ENCODE results near the gene RGS11. TPM values are rescaled to one million over a fixed set of nuclear protein-coding genes. Genes with fewer than 3 reads are reported as not detected.
A peak's percentile ranks its signal among the peaks of the same experiment; 100 is the strongest.

The RGS11 gene
- total RNA-seq, 3 donors from 2014 or later: 3.1 to 7.5 (median 5.9) TPM

- H3K4me3 ChIP-seq: no peak overlapping the region
- no peaks in the 10 kb centered on the region for H3K36me3 ChIP-seq
- no peaks in the 10 kb centered on the region for H3K9me3 ChIP-seq
- no peak overlapping the region for H3K27ac ChIP-seq
- DNase-seq (ENCODE audit: low spot score in 2 of 2): no peak
- no peaks in the 10 kb centered on the region for H3K27me3 ChIP-seq
- intact Hi-C loops (cut with DNase I; ENCODE audit: low total_unique reads): no loop called here
- H3K4me1 ChIP-seq: no peaks in the 10 kb centered on the region
- TF ChIP-seq POLR2AphosphoS5 (IDR thresholded peaks at IDR 0.05) (no peak), CTCF (IDR thresholded peaks at IDR 0.05) (no peak), POLR2A (IDR thresholded peaks at IDR 0.05) (no peak)
These were observed 21.3 kb downstream of the RGS11 start for GRCh38 chr16:254461-254860.

GRCh38 chr16:253833-254232 lies 21.9 kb downstream of the RGS11 start:
- intact Hi-C loops (cut with DNase I; ENCODE audit: low total_unique reads): no loop called here
- no peaks in the 10 kb centered on the region for H3K4me1 ChIP-seq
- H3K27ac ChIP-seq: no peak overlapping the region
- no peaks in the 10 kb centered on the region for H3K36me3 ChIP-seq
- no peak overlapping the region for H3K4me3 ChIP-seq
- TF ChIP-seq POLR2A (IDR thresholded peaks at IDR 0.05) (no peak), CTCF (IDR thresholded peaks at IDR 0.05) (no peak), POLR2AphosphoS5 (IDR thresholded peaks at IDR 0.05) (no peak)
- H3K27me3 ChIP-seq: no peaks in the 10 kb centered on the region
- no peaks in the 10 kb centered on the region for H3K9me3 ChIP-seq
- no peak for DNase-seq (ENCODE audit: low spot score in 2 of 2)

- DNase-seq (ENCODE audit: low spot score in 2 of 2): no peak
- no peaks in the 10 kb centered on the region for H3K27me3 ChIP-seq
- H3K27ac ChIP-seq: no peak overlapping the region
- H3K9me3 ChIP-seq: no peaks in the 10 kb centered on the region
- no peaks in the 10 kb centered on the region for H3K36me3 ChIP-seq
- intact Hi-C loops (cut with DNase I; ENCODE audit: low total_unique reads): no loop called here
- H3K4me3 ChIP-seq: peak overlapping the region in 1 of 3 donors; percentile 3
- no peaks in the 10 kb centered on the region for H3K4me1 ChIP-seq
- TF ChIP-seq CTCF (IDR thresholded peaks at IDR 0.05): no peak
- no peak for TF ChIP-seq POLR2A (IDR thresholded peaks at IDR 0.05)
- no peak for TF ChIP-seq POLR2AphosphoS5 (IDR thresholded peaks at IDR 0.05)
These were observed 23.1 kb downstream of the RGS11 start for GRCh38 chr16:252366-253337.

GRCh38 chr16:249431-249830 lies 26.3 kb downstream of the RGS11 start:
- DNase-seq (ENCODE audit: low spot score in 2 of 2): no peak
- Histone ChIP-seq H3K27me3 (no peaks in the 10 kb centered on the region), H3K4me1 (no peaks in the 10 kb centered on the region), H3K9me3 (no peaks in the 10 kb centered on the region), H3K4me3 (no peak overlapping the region), H3K36me3 (no peaks in the 10 kb centered on the region), H3K27ac (no peak overlapping the region)
- intact Hi-C loops (cut with DNase I; ENCODE audit: low total_unique reads): no loop called here
- TF ChIP-seq POLR2AphosphoS5 (IDR thresholded peaks at IDR 0.05) (no peak), CTCF (IDR thresholded peaks at IDR 0.05) (no peak), POLR2A (IDR thresholded peaks at IDR 0.05) (no peak)

GRCh38 chr16:247027-247426 lies 28.7 kb downstream of the RGS11 start:
- Histone ChIP-seq H3K27me3 (no peaks in the 10 kb centered on the region), H3K36me3 (no peaks in the 10 kb centered on the region), H3K4me3 (no peak overlapping the region), H3K4me1 (no peaks in the 10 kb centered on the region), H3K27ac (no peak overlapping the region), H3K9me3 (no peaks in the 10 kb centered on the region)
- TF ChIP-seq POLR2AphosphoS5 (IDR thresholded peaks at IDR 0.05): no peak
- TF ChIP-seq POLR2A (IDR thresholded peaks at IDR 0.05): no peak
- TF ChIP-seq CTCF (IDR thresholded peaks at IDR 0.05): no peak
- intact Hi-C loops (cut with DNase I; ENCODE audit: low total_unique reads): no loop called here
- DNase-seq (ENCODE audit: low spot score in 2 of 2): no peak

Data from breast epithelium (tissue), 4 donors.